ENCODE results near the gene SAMD4A.

The SAMD4A gene

GRCh38 chr14:54674046-54674741 is 107.3 kb downstream of the SAMD4A start:
- Histone ChIP-seq H2AFZ (ENCODE audit: low read depth) (no peak overlapping the region), H3K79me2 (ENCODE audit: insufficient read depth, low read depth) (no peaks in the 10 kb centered on the region), H4K20me1 (ENCODE audit: insufficient read depth) (no peaks in the 10 kb centered on the region), H3K4me1 (ENCODE audit: low read depth, poor library complexity, severe bottlenecking) (peaks cover 67% of the 10 kb centered on the region), H3K36me3 (ENCODE audit: insufficient read depth) (no peaks in the 10 kb centered on the region), H3K9ac (no peak overlapping the region), H3K4me2 (peak overlapping the region; percentile 23), H3K27ac (peak overlapping the region; percentile 19; the same call in 1 of the 2 replicates), H3K27me3 (ENCODE audit: insufficient read depth, low read depth) (no peaks in the 10 kb centered on the region), H3K4me3 (IDR thresholded peaks at IDR 0.05; ENCODE audit: insufficient read depth, low read depth, low read length) (no peak overlapping the region)
- no peak for TF ChIP-seq CTCF (conservative IDR thresholded peaks at IDR 0.05; ENCODE audit: low read depth, low read length)

- Histone ChIP-seq H2AFZ (ENCODE audit: low read depth) (no peak overlapping the region), H3K27me3 (ENCODE audit: insufficient read depth, low read depth) (no peaks in the 10 kb centered on the region), H4K20me1 (ENCODE audit: insufficient read depth) (no peaks in the 10 kb centered on the region), H3K9ac (no peak overlapping the region), H3K27ac (no peak overlapping the region), H3K4me1 (ENCODE audit: low read depth, poor library complexity, severe bottlenecking) (peaks cover 55% of the 10 kb centered on the region), H3K79me2 (ENCODE audit: insufficient read depth, low read depth) (no peaks in the 10 kb centered on the region), H3K4me3 (IDR thresholded peaks at IDR 0.05; ENCODE audit: insufficient read depth, low read depth, low read length) (no peak overlapping the region), H3K36me3 (ENCODE audit: insufficient read depth) (no peaks in the 10 kb centered on the region), H3K4me2 (peak overlapping the region; percentile 45)
- TF ChIP-seq CTCF (conservative IDR thresholded peaks at IDR 0.05; ENCODE audit: low read depth, low read length) = no peak
Measured at GRCh38 chr14:54675236-54676128, 108.6 kb downstream of the SAMD4A start.

GRCh38 chr14:54676812-54677708 is 110.1 kb downstream of the SAMD4A start:
- no peak overlapping the region for H3K4me2 ChIP-seq

More at GRCh38 chr14:54676812-54677708, 110.1 kb downstream of the SAMD4A start:
- no peaks in the 10 kb centered on the region for H3K79me2 ChIP-seq (ENCODE audit: insufficient read depth, low read depth)
- no peaks in the 10 kb centered on the region for H4K20me1 ChIP-seq (ENCODE audit: insufficient read depth)
- H3K27ac ChIP-seq = no peak overlapping the region
- no peaks in the 10 kb centered on the region for H3K36me3 ChIP-seq (ENCODE audit: insufficient read depth)
- no peak for TF ChIP-seq CTCF (conservative IDR thresholded peaks at IDR 0.05; ENCODE audit: low read depth, low read length)
- H3K27me3 ChIP-seq (ENCODE audit: insufficient read depth, low read depth) = no peaks in the 10 kb centered on the region
- no peak overlapping the region for H3K9ac ChIP-seq
- peaks cover 43% of the 10 kb centered on the region for H3K4me1 ChIP-seq (ENCODE audit: low read depth, poor library complexity, severe bottlenecking)
- no peak overlapping the region for H2AFZ ChIP-seq (ENCODE audit: low read depth)
- no peak overlapping the region for H3K4me3 ChIP-seq (IDR thresholded peaks at IDR 0.05; ENCODE audit: insufficient read depth, low read depth, low read length)

Measured in KMS-11 (cell line).